GM21390 (cell line): ENCODE results near the gene PCSK9.
A peak's percentile ranks its signal among the peaks of the same experiment; 100 is the strongest.

Experiments used
- ATAC-seq: cut with Tn5 transposase; IDR thresholded peaks from one replicate; pipeline ENCODE4 v1.9.1; 2021; ENCODE audit not compliant: unreplicated experiment

Gene PCSK9

DNA sequence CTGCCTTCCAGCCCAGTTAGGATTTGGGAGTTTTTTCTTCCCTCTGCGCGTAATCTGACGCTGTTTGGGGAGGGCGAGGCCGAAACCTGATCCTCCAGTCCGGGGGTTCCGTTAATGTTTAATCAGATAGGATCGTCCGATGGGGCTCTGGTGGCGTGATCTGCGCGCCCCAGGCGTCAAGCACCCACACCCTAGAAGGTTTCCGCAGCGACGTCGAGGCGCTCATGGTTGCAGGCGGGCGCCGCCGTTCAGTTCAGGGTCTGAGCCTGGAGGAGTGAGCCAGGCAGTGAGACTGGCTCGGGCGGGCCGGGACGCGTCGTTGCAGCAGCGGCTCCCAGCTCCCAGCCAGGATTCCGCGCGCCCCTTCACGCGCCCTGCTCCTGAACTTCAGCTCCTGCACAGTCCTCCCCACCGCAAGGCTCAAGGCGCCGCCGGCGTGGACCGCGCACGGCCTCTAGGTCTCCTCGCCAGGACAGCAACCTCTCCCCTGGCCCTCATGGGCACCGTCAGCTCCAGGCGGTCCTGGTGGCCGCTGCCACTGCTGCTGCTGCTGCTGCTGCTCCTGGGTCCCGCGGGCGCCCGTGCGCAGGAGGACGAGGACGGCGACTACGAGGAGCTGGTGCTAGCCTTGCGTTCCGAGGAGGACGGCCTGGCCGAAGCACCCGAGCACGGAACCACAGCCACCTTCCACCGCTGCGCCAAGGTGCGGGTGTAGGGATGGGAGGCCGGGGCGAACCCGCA, at the start of gene PCSK9:
TSS of gene PCSK9 (plus strand) at position 207 of the 741 bp plus-strand sequence. CDS start at position 497, 290 bp downstream.
- ATAC-seq = no peak

- ATAC-seq = no peak
Observed at GRCh38 chr1:54989968-54990810, 49.2 kb upstream of the PCSK9 start.

DNA sequence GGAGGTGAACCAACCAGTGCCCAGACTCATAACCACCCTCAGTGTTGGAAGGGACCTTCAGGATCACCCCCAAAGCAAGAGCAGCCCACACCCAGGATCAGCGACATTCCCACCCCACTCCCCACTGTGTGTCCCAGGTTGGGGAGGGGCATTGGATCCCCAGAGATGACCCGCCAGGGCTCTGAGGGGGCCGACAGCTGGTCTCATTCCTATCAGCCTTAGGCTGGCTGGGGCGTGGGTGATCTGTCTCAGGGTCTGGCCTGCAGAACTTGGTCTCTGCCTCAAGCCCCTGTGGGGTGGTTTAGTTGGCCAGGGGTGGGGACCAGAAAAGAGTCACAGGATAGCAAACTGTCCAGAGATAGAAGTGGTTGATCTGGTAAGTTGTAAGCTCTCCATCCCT, 48.4 kb upstream of the PCSK9 start:
- ATAC-seq = no peak

DNA sequence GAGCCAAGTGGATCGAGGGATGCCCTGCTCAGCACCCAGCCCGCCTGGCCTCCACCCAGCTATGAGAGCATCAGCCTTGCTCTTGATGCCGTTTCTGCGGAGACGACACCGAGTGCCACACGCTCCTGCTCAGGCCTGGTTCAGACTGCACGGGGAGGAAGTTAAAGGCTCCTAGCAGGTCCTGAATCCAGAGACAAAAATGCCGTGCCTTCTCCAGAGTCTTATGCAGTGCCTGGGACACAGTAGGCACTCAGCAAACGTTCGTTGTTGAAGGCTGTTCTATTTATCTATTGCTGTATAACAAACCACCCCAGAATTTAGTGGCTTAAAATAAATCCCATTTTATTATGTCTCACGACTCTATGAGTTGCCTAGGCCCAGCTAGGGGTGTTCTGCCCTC, 47.4 kb upstream of the PCSK9 start:
- ATAC-seq = no peak

GRCh38 chr1:54993140-54993539, 46.2 kb upstream of the PCSK9 start:
- no peak for ATAC-seq

DNA sequence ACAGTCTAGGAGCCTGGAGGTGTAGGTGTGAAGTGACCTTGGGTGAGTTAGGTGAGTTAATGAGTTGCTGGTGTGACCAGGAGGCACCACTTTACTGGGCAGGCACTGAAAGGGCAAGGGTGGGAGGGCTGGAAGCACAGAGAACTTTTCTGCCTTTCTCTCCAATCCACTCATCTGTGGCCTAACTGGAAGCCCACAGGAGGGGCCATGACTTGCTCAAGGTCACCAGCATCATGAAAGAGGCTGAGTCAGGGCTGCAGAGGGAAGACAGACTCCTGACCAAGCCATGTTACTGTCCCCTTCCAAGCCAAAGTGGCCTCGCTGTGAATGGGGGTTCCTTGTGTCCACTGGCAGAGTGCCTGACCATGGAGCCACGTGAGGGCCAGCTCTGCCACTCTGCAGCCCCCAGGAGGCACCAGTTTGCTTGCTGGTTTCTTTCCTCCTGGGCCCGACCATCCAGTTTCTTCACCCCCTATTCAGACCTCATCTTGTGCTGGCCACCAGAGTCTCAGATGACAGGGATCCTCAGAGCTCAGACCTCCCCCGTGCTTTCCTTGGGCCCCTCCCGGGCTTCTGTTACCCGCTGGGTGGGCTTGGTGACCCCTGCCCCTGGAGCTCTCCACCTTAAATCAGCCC, 44.9 kb upstream of the PCSK9 start:
- ATAC-seq = no peak

- ATAC-seq = no peak
Observed at GRCh38 chr1:54995013-54995760, 44.2 kb upstream of the PCSK9 start.

DNA sequence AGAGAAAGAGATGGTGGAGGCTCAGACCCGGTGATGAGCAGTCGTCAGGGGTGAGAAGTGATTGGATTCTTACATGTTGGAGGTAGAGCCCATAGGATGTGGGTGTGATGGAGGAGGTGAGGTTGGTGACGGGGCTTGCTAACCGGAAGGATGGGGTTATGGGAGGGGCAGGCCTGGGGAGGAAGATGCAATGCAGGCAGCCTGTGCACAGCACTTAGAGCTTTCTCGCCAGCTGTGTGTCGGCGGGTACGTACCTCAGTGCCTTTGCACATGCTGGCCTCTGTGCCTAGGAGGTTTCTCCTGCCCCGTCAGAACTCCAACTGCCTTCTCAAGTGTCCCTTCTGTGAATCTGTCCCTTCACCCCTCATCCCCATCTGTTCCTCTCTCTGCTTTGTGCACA, 43.5 kb upstream of the PCSK9 start:
- ATAC-seq = no peak

DNA sequence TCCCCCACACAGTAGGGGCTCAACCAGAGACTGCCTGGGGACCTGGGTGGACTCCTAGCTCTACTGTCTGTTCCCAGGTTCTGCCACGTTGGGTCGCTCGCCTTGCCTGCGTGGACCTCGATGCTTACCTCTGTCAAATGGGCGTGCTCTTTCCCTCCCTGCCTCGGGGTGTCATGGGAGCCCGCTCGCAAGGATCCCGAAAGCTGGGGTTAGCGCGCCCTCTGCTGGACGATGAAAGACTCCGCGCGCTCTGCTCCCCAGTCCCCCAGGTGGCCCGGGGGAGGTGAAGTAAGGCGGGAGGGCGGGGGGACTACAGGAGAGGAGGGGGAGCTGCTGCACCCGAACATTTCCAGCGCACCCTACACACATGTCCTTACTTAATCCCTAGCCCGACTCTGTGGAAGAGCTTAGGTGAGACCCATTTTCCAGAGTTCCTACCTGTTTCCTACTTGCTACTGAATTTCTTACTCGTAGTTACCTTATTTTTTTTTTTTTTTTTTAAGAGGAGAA, 42.9 kb upstream of the PCSK9 start:
- ATAC-seq = peak; percentile 89

DNA sequence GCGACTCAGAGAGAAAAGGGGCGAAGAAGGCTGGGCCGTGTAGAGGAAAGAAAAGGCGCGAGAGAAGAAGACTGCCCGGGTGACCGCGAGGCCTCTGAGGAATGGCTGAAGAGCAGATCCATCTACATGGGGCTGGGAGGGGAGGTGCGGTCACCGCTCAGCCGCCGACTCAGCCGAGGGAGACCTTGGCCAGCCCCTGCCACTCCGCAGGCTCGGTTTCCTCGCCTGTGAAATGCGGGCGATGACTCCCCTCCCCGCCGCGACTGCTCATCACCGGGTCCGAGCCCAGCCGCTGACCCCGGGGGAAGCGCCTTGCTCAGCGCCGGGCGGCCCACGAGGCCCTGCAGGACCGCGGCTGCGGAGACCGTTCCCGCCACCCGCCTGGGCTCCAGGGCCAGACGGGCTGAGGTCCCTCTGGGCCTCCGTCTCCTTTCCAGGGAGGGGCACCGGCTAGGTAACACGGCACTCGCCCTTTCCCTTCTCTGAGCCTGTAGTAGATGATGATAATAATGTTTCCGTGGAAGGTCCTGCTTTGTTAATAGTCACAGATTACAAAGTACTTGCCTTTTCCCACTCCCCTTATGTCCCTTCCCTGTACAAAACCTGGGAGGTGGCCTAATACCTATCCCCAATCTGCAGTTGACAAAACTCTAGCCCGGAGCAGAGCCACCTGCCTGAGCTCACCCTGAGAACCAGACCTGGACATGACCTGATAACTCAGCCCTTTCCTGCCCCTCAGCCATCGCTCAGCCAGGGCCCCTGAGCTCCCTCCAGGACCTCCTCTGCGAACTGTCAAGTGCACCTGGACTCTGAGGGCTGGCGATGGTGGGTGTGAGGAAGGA, 42.3 kb upstream of the PCSK9 start:
- ATAC-seq = no peak

GRCh38 chr1:54997711-54997986, 41.7 kb upstream of the PCSK9 start:
- ATAC-seq = no peak

DNA sequence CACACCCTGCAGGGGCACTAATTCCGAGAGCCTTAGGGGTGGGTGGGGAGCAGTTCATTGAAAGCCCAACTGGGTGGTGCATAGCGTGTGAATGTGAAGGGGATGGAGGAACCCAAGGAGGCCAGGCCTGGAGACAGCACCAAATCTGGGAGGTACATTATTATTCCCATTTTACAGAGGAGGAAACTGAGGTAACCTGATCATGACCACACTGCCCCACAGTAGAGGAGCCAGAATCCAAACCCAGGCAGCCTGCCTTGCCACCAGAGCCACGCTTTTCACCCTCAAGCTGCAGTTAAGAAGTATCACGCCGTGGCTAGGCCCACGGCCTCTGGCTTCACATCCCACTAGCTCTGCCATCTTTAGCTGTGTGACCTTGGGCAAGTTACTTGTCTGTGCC, 41.2 kb upstream of the PCSK9 start:
- no peak for ATAC-seq

GRCh38 chr1:54998677-54999076, 40.7 kb upstream of the PCSK9 start, which contains the start of gene BSND:
BSND (plus strand) TSS chr1:54998933; CDS start chr1:54999187, 254 bp downstream.
- ATAC-seq = no peak

DNA sequence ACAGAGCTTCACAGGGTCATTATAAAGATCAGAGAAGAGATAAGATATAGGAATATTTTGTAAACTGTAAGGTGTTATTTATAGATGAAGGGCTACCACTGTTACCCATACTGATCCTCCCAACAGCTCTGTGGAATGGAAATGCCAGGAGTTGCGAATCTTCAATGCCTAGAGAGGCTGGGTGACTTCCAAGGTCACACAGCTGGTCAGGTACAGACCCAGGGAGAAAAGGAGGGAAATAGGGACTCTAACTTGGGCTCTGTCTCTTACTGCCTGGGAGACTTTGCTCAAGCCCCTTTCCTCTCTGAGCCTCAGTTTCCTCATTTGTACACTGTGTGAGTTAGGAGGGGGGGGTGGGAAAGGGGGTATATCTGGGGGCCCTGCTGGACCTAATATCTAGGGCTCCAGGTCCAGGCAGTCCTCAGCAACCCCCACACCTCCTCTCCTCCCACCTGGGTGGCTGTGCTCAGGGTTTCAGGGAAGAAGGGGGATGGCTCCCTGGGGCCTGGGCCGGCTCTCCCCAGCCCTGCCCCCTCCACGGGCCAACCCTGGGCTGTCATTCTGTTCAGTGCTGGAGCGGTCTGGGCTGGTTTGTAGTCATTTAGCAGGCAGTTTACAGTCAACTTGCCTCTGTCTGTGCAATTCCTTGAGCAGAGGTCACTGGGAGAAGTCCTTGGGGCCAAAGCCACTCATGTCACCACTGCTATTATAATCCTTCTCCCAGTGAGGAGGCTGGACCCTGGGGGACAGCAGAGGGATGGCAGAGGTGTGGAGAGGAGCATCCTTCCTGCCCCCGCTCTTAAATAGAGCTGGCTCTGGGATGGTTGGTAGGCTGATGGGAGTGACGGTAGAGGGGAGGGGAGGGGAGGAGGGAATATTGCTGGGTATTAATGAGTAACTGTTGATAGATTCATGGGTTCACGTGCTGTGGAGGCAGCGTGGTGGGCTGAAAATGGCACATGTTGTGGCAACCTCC, 39.0 kb upstream of the PCSK9 start:
- ATAC-seq = no peak

GRCh38 chr1:55001311-55001710, 38.0 kb upstream of the PCSK9 start:
- ATAC-seq = no peak

DNA sequence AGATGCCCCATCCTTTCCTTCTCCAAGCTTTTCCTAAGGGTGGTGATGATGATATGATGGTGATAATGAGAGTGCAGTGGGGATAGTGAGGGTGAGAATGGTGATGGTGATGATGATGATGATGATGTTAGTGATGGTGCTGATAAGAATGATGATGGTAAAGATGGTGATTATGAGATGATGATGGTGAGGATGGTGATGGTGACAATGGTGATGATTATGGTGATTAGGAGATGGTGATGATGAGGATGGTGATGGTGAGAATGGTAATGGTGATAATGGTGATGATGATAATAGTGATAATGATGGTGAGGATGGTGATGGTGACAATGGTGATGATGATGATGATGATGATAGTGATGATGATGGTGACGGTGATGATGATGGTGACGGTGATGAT, 36.7 kb upstream of the PCSK9 start:
- no peak for ATAC-seq

DNA sequence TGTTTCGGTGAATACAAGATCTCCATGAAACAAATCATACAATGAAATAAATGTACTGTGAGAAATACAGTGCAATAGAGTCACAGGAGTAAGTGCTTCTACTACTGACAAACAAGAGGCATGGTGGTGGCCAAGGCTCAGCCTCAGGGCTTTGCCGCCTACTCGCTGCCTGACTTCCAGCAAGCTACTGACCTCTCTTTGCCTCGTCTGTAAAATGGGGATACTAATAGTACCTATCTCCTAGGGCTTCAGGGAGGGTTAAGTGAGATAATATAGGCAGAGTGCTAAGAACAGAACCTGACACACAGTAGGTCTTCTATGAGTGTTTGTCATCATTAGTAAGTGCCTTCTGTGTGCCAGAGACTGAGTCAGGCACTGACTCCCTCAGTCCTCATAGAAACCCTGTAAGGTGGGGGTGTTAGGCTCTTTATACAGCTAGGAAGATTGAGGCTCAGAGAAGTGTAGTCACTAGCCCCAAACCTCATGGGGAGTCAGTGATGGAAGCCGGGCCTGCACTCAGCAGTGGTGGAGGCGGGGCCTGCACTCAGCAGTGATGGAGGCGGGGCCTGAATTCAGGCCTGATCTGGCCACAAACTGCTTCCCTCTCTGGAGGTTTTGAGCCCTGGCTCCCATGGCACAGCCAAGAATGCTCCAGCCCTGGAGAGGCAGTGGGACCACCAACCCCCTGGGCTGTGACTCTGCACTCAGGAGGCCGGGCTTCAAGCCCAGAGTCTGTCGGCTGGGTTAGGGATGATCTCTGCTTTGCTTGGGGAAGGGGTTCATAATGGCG, 33.8 kb upstream of the PCSK9 start:
- no peak for ATAC-seq

- ATAC-seq = no peak
Observed at GRCh38 chr1:55006931-55007330, 32.4 kb upstream of the PCSK9 start.
